Measurements from ENCODE around the gene FAM156A. TPM values are rescaled to one million over a fixed set of nuclear protein-coding genes. Genes with fewer than 3 reads are reported as not detected.
"Not testable (repeated sequence)": the region's sequence is repeated elsewhere in the genome, so short reads cannot be mapped to it uniquely, and the experiment has no call there.

FAM156A gene
- total RNA-seq, 1 donor from 2014 or later = 24.1 TPM

DNA sequence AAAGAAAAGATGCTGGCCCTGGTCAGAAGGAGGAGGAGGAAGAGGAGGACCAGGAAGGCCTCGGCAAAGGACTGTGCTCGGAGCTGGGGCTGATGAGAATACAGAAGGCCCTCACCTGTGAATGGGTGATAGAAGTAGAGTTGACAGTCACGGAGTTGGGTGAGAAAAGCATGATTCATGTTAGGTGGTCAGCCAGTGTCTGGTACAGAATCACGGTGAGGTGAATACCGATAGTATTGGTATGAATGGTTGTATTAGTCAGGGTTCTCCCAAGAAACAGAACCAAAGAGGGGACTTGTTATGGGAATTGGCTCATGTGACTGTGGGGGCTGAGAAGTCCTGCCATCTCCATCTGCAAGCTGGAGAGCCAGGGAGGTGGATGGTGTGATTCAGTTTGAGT, 32.5 kb upstream of the FAM156A start:
- DNase-seq (ENCODE audit: low read depth) (peak; percentile 15), FAIRE-seq (no peak)
- H2AFZ ChIP-seq (ENCODE audit: low read depth, low read length) = no peak overlapping the region
- H3K4me3 ChIP-seq (ENCODE audit: insufficient read depth, low read depth, low read length) = no peak overlapping the region
- peaks cover 18% of the 10 kb centered on the region for H3K79me2 ChIP-seq (ENCODE audit: insufficient read depth, low read length)
- H3K9me3 ChIP-seq (ENCODE audit: insufficient read depth, low read depth, low read length) = no peaks in the 10 kb centered on the region
- H4K20me1 ChIP-seq (ENCODE audit: insufficient read depth, low read length) = no peaks in the 10 kb centered on the region
- Mint-ChIP-seq H3K4me3 (ENCODE audit: unreplicated experiment) (no peak overlapping the region), H3K4me1 (ENCODE audit: low read depth, unreplicated experiment) (peaks cover 10% of the 10 kb centered on the region), H3K36me3 (ENCODE audit: low read depth, unreplicated experiment) (no peaks in the 10 kb centered on the region), H3K9me3 (ENCODE audit: unreplicated experiment) (no peaks in the 10 kb centered on the region), H3K27ac (ENCODE audit: unreplicated experiment) (peak overlapping the region; percentile 34), H3K27me3 (ENCODE audit: low read depth, unreplicated experiment) (no peaks in the 10 kb centered on the region)
- no peak overlapping the region for H3K27ac ChIP-seq (ENCODE audit: low read depth, low read length)
- no peaks in the 10 kb centered on the region for H3K36me3 ChIP-seq (ENCODE audit: insufficient read depth, low read length)
- H3K27me3 ChIP-seq (ENCODE audit: insufficient read depth, low read length) = no peaks in the 10 kb centered on the region
- H3K9ac ChIP-seq (ENCODE audit: low read length) = no peak overlapping the region
- H3K4me1 ChIP-seq (ENCODE audit: insufficient read depth, low read length) = peaks cover 13% of the 10 kb centered on the region
- TF ChIP-seq EZH2 (IDR thresholded peaks at IDR 0.05; ENCODE audit: insufficient read depth, low read length) (no peak), CTCF (IDR thresholded peaks at IDR 0.05; ENCODE audit: insufficient read depth, low read depth, low read length) (no peak)
- no peak overlapping the region for H3K4me2 ChIP-seq (ENCODE audit: low read length)

GRCh38 chrX:52990011-52990631, 31.8 kb upstream of the FAM156A start:
- not testable (repeated sequence) for H3K9me3 Mint-ChIP-seq (ENCODE audit: unreplicated experiment); H3K27me3 Mint-ChIP-seq (ENCODE audit: low read depth, unreplicated experiment); H3K27me3 ChIP-seq (ENCODE audit: insufficient read depth, low read length); H3K27ac ChIP-seq (ENCODE audit: low read depth, low read length); H3K36me3 ChIP-seq (ENCODE audit: insufficient read depth, low read length); H3K9me3 ChIP-seq (ENCODE audit: insufficient read depth, low read depth, low read length); H3K36me3 Mint-ChIP-seq (ENCODE audit: low read depth, unreplicated experiment); H4K20me1 ChIP-seq (ENCODE audit: insufficient read depth, low read length); H3K4me3 Mint-ChIP-seq (ENCODE audit: unreplicated experiment); H3K4me1 Mint-ChIP-seq (ENCODE audit: low read depth, unreplicated experiment); H3K4me3 ChIP-seq (ENCODE audit: insufficient read depth, low read depth, low read length); H3K4me2 ChIP-seq (ENCODE audit: low read length); H2AFZ ChIP-seq (ENCODE audit: low read depth, low read length); H3K27ac Mint-ChIP-seq (ENCODE audit: unreplicated experiment)
- Histone ChIP-seq H3K79me2 (ENCODE audit: insufficient read depth, low read length) (peaks cover 22% of the 10 kb centered on the region), H3K9ac (ENCODE audit: low read length) (peak overlapping the region; percentile 46), H3K4me1 (ENCODE audit: insufficient read depth, low read length) (peaks cover 13% of the 10 kb centered on the region)
- peak; percentile 29 for DNase-seq (ENCODE audit: low read depth)
- peak; percentile 68 for FAIRE-seq
- peak; percentile 47 for TF ChIP-seq CTCF (IDR thresholded peaks at IDR 0.05; ENCODE audit: insufficient read depth, low read depth, low read length)

Data from astrocyte (in vitro differentiated cells and primary cell).